Activated naive CD8-positive, alpha-beta T cell treated with anti-CD3 and anti-CD28 coated beads, Interleukin-2, amount 50 U/mL, for 16 hours (primary cell): ENCODE measurements around the gene PTPRN2.
"Not testable (repeated sequence)": the region's sequence is repeated elsewhere in the genome, so short reads cannot be mapped to it uniquely, and the experiment has no call there.

ENCODE experiments used
- DNase-seq: peaks from one replicate; pipeline ENCODE4 v3.0.0-alpha.2; 2020; ENCODE audit warnings: low read depth, low spot score

PTPRN2 gene

DNA sequence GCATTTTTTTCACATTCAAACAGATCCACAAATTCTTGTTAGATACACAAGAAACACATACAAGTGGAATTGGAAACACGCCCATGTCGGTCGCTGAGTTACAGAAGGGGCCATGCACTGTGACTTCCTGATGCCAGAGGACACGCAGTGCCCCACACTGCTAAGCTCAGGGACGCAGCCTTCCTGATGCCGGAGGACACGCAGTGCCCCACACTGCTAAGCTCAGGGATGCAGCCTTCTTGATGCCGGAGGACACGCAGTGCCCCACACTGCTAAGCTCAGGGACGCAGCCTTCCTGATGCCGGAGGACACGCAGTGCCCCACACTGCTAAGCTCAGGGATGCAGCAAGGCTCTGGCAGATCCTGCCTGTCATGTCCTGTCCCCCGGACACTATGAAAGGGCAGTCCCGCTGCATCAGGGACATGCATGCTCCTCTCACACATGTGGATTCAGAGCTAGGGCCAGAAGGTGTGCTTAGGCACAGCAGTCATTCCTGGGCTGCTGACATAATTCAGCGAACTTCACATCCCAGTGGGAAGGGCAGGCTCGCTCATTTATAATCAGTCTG lies 810.3 kb downstream of the PTPRN2 start:
- DNase-seq, result not testable (repeated sequence)

DNA sequence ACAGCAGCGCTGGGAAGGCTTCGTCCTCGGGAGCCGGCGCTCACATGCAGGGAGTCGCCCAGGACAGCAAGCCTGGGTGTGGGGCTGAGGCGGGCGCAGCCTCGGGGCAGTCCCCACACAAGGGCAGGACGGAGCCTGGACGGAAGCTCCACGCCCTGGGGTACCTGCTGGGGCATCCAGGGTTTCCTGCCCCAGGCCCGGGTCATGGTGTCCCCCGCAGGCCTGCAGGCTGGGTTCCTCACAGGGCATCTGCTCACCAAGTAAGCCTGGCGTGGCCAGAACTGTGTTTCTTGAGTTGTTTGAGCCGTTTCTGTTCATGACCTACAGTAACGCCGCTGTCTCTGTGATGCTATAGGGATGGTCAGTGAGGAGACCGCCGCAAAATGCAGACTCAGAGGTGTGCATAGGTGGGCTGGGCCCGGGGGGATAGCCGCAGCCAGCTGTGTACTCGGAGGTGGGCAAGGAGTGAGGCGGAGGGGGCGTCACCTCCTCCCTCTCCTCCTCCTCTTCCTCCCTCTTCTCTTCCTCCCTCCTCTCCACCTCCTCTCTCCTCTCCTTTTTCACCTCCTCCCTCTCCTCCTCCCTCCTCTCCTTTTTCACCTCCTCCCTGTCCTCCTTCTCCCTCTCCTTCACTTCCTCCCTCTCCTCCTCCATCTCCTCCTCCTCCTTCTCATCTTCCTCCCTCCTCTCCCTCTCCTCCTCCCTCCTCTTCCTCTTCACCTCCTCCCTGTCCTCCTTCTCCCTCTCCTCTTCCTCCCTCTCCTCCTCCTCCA lies 811.9 kb downstream of the PTPRN2 start:
- no peak for DNase-seq

- no peak for DNase-seq
Observed at GRCh38 chr7:157775021-157775559, 812.5 kb downstream of the PTPRN2 start.

DNA sequence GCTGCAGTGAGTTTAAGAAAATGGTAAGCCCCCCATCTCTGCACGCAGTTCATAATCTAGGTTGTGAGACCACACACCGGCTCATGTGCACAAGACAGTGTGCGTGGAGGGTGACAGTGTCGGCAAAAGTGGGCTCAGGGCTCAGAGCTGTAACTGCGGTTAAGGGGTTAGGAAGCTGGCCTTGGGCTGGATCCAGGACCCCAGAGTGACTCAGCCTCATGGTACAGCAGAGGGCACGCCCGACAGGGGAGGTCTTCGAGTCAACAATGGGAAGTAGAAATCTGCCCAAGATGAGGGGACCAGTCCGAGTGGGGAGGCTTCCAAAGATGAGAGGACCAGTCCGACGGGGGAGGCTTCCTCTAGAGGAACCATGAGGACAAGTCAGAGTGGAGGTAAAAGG lies 813.1 kb downstream of the PTPRN2 start:
- DNase-seq, result no peak

GRCh38 chr7:157773361-157773760 lies 814.3 kb downstream of the PTPRN2 start:
- DNase-seq, result no peak

DNA sequence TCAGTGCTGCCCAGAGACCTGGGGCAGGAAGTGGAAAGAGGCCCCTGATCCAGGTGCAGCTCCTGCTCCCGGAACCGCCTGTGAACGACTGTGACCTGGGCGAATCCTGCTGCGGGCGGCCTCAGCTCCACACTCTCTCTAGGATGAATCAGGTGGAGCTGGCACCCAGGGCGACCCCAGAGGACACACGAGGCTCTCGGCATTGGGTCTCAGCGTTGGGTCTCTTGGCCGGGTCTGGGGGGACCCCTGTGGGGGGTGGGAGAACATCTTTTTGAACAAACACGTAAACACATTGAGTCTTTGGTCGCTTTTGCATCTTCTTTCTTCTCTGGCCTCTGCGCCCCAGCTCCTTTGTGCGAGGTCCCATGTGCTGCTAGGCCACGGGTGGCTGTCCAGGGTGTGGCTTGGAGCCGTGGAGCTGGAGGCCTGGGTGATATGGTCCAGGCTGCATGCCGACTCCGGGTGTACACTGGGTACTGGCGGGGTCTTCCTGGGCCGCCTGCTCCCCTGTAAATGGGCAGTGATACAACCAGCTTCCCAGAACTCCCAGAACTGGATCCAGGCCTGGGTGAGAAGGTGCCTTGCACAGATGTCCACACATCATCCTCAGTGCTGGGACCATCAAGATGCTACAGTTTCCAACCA lies 815.0 kb downstream of the PTPRN2 start:
- no peak for DNase-seq

- no peak for DNase-seq
Observed at GRCh38 chr7:157771689-157772088, 815.9 kb downstream of the PTPRN2 start.

- DNase-seq, result no peak
Observed at GRCh38 chr7:157770716-157771320, 816.8 kb downstream of the PTPRN2 start.

DNA sequence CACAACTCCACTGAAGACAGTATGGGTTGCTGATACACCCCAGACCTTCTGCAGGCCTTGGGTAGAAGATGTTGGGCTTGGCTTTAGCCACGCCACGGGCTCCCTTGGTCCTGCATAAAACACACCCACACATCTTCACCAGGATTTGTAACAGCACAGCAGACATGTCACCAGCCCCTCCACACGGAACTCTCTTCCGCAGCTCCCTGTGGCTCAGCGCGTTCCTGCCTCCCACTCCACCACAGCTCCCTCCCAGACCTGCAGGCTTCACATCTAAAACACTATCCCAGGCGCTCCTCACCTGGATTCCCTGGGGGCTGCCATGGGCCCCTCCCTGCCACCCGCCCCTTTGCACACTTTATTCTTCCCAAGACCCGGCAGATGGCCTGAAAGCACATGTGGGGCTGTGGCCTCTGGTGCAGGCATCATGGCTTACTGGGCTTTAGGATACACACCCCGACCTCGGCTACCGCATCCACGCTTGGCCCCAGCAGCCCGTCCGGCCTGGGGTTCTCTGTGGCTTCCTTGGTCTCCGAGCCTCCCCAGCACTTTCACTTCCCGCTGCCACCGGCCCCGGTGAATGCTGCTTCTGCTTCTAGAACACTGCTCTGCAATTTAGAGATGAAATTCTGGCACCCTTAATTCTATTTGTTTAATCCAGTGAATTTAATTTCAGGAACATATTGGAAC lies 818.0 kb downstream of the PTPRN2 start:
- DNase-seq, result no peak

- DNase-seq, result no peak
Observed at GRCh38 chr7:157769086-157769485, 818.5 kb downstream of the PTPRN2 start.

DNA sequence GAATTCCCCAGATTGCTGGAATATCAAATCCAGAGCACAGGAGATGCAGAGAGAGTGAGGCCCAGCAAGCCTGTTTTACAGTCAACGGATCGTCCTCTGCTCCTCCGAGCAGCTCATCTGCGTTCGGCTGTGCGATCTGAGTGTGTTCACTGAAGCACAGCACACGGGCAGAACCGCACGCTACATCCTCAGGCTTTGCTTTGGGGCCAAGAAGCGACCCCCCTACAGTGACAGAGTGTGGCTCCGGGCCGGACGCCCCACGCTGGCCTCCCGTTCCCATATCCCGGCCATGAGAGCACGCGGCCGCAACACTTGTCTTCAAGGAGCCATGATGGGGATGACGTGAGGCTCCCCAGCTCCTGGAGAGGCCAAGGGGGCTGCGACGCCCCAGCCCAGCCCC lies 819.4 kb downstream of the PTPRN2 start:
- no peak for DNase-seq

DNA sequence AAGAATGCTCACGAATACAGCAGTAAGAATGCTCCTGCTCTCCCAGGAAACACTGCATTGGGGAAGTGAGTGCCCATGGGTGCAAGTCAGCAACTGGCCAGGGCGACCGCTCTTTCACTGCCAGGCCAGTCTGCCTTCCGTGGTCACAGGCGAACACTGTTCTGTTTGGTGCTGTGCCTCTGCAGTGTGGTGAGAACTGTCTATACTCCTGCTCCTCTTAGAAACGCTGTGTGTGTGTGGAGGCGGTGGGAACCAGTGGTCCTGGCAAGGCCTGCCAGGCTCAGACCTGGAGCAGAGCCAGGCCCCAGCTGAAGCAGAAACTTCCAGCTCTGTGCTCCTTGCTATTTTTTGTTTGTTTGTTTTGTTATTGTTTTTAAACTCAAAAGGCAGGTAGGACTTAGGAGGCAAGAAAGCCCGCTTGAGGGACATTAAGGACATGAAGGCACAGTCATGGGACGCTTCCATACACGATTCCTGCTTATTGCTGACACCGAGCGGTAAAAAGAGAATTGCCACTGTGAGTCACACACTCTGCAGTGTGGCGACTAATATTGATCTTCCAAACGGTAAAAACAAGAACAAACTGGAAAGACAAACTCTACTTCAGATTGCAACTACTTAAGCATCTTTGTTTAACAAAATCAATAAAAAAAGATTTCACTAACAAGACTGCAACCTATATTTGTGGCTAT lies 820.0 kb downstream of the PTPRN2 start:
- no peak for DNase-seq

- DNase-seq, result no peak
Observed at GRCh38 chr7:157766098-157766497, 821.5 kb downstream of the PTPRN2 start.

- no peak for DNase-seq
Observed at GRCh38 chr7:157764946-157765537, 822.6 kb downstream of the PTPRN2 start.

GRCh38 chr7:157764193-157764592 lies 823.4 kb downstream of the PTPRN2 start:
- DNase-seq, result no peak

DNA sequence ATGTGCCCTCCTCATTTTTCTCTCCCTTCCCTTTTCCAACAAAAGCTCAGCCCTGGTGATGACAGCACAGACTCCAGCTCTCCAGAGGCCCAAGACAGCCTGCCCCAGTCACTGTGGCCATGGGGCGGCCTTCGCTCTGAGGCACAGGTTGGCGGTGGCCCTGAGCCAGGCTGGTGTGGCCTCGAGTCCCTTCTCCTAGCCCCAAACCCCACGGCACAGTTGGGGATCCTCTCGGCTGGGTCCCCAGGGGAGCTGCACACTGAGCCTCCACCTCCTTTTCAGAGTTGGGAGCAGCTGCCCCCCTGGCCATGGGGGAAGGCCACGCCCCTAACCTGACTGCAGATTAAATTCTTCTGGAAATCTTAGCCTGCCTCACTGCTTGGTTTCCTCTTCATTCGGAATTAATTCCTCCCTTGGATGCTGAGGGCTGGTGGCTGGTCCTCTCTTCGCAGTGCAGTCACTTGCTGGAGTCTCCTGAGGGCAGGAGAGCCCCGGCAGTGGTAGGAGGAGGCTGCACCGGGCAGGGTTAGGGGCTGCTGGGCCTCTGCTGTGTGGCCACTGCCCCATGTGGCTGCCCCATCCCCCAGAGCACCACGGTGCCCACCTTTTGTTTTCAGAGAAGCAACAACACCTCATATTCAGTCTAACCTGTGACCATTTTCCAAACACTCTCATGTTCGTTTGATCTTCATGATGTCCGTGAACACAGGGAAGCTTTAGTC lies 824.2 kb downstream of the PTPRN2 start:
- no peak for DNase-seq

DNA sequence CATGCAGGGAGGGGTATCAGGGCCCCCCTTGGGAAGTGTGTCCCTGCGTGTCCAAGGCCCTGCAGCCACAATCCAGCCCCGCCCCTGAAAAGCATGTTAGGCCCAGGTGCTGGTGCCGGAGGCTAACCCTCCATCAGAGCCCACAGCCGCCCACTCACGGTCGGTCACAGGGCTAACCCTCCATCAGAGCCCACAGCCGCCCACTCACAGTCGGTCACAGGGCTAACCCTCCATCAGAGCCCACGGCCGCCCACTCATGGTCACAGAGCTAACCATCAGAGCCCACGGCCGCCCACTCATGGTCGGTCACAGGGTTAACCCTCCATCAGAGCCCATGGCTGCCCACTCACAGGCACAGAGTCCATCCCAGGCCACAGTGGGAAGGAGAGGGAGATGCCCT lies 824.8 kb downstream of the PTPRN2 start:
- DNase-seq, result no peak

DNA sequence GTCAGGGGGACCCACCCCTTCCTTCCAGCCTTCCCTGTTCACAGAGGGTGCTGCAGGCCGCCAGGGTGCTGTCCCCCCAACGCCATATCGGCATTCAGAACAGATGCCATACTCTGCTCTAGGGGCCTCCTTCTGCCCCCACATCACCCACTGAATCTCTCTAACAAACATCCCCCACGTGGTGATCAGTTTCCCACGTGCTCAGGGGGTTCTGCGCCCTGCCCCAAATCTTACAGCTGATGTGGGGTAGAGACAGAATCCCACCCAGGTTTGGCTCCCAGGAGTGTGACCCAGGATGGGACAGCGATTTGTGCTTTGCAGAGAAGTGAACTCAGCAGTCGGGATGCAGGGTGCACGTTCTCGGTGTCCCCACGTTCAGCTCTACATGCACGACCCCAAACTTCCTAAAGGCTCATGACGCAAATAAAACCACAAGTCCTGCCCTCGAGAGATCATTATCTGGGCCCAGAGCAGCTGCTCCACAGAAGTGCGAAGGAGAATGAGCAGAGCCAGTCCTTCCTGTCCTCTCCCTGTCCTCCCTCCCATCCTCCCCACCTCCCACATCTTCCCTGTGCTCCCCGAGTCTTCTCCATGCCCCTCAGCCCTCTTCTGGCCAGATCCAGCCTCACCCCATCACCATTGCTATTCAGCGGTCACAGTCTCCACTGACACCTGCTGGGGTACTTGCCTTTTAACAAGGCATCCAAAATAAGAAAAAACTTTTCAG lies 827.5 kb downstream of the PTPRN2 start:
- no peak for DNase-seq

DNA sequence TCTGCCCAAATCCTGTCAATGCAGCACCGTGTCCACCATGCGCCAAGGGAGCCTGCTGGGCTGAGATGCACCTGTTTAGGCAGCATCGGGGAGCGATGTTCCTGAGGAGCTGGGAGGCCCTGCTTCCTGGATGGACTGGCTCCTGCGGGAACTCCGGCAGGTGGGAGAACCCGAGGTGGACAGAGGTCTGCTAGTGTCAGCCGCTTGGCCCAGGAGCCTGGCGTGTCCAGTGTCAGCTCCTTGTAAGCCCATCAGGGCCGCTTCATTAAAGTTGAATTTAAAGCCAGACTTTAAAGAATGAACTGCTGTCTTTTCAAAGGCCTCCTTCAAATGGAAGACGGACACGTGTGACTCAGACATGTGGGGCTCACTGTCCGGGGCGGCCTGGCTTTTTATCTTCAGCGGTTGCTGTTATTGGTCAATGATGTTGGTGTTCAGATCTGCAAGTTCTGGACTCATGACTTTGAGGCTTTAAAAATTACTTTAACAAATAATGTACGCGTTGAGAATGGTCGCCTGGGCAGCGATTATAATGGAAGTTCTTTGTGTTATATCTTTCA lies 828.3 kb downstream of the PTPRN2 start:
- no peak for DNase-seq
